Mesendoderm (in vitro differentiated cells): ENCODE data around the gene ZNF428.

Experiments
- DNase-seq: peaks from one replicate; pipeline ENCODE4 v3.0.0; 2013
- H2AK5ac ChIP-seq: 2 replicates; pipeline ENCODE4 v1.6.1; 2013; ENCODE audit warnings: low read length, inconsistent platforms
- H2BK120ac ChIP-seq: 2 replicates; pipeline ENCODE4 v1.6.1; 2013; ENCODE audit warnings: low read depth, mild to moderate bottlenecking, low read length, moderate library complexity, mixed read lengths
- H2BK15ac ChIP-seq: replicated peaks from 2 replicates; pipeline ENCODE4 v1.6.1; 2013; ENCODE audit warnings: low read depth, mild to moderate bottlenecking, moderate library complexity
- H2BK5ac ChIP-seq: 2 replicates; pipeline ENCODE4 v1.6.1; 2013; ENCODE audit warnings: low read length, inconsistent platforms
- H3K18ac ChIP-seq: 2 replicates; pipeline ENCODE4 v1.6.1; 2013; ENCODE audit warnings: mild to moderate bottlenecking, low read length, mixed read lengths
- H3K23ac ChIP-seq: one replicate; pipeline ENCODE4 v1.6.1; 2013; ENCODE audit warnings: low read length
- H3K27ac ChIP-seq: 2 replicates; pipeline ENCODE4 v1.5.1; 2013; ENCODE audit warnings: low read depth, mild to moderate bottlenecking, inconsistent platforms, low read length, moderate library complexity
- H3K27me3 ChIP-seq: 2 replicates; pipeline ENCODE4 v1.6.1; 2013; ENCODE audit warnings: low read length, control low read depth, mild to moderate bottlenecking, inconsistent platforms; ENCODE audit not compliant: insufficient read depth, poor library complexity
- H3K36me3 ChIP-seq: 2 replicates; pipeline ENCODE4 v1.6.1; 2013; ENCODE audit warnings: low read length, inconsistent platforms; ENCODE audit not compliant: control insufficient read depth, insufficient read depth
- H3K4ac ChIP-seq: one replicate; pipeline ENCODE4 v1.6.1; 2013; ENCODE audit warnings: low read depth, mild to moderate bottlenecking, low read length, moderate library complexity
- H3K4me1 ChIP-seq: 2 replicates; pipeline ENCODE4 v1.6.1; 2013; ENCODE audit warnings: low read depth, low read length, inconsistent platforms; ENCODE audit not compliant: control insufficient read depth
- H3K4me2 ChIP-seq: 2 replicates; pipeline ENCODE4 v1.6.1; 2013; ENCODE audit warnings: low read length
- H3K4me3 ChIP-seq: 2 replicates; pipeline ENCODE4 v1.5.1; 2013; ENCODE audit warnings: mild to moderate bottlenecking, low read length
- H3K56ac ChIP-seq: one replicate; pipeline ENCODE4 v1.6.1; 2013; ENCODE audit warnings: low read length
- H3K79me1 ChIP-seq: 2 replicates; pipeline ENCODE4 v1.6.1; 2013; ENCODE audit warnings: low read length, inconsistent platforms
- H3K79me2 ChIP-seq: 2 replicates; pipeline ENCODE4 v1.6.1; 2013; ENCODE audit warnings: mild to moderate bottlenecking, low read length; ENCODE audit not compliant: control insufficient read depth, insufficient read depth
- H3K9ac ChIP-seq: 2 replicates; pipeline ENCODE4 v1.6.1; 2013; ENCODE audit warnings: low read length, inconsistent platforms
- H4K5ac ChIP-seq: one replicate; pipeline ENCODE4 v1.6.1; 2013; ENCODE audit warnings: low read length
- H4K8ac ChIP-seq: one replicate; pipeline ENCODE4 v1.6.1; 2013; ENCODE audit warnings: low read depth, mild to moderate bottlenecking, control low read depth, low read length, moderate library complexity
- WGBS: extraction: QIAGEN DNeasy Blood & Tissue Kit; methylation state at CpG from one replicate; pipeline ENCODE4 v1.1.7; 2013; ENCODE audit warnings: low lambda C conversion rate, missing lambda C conversion rate; ENCODE audit not compliant: insufficient coverage; ENCODE audit errors: extremely low coverage; 5-methylcytosine and 5-hydroxymethylcytosine counted together

ZNF428 gene

DNA sequence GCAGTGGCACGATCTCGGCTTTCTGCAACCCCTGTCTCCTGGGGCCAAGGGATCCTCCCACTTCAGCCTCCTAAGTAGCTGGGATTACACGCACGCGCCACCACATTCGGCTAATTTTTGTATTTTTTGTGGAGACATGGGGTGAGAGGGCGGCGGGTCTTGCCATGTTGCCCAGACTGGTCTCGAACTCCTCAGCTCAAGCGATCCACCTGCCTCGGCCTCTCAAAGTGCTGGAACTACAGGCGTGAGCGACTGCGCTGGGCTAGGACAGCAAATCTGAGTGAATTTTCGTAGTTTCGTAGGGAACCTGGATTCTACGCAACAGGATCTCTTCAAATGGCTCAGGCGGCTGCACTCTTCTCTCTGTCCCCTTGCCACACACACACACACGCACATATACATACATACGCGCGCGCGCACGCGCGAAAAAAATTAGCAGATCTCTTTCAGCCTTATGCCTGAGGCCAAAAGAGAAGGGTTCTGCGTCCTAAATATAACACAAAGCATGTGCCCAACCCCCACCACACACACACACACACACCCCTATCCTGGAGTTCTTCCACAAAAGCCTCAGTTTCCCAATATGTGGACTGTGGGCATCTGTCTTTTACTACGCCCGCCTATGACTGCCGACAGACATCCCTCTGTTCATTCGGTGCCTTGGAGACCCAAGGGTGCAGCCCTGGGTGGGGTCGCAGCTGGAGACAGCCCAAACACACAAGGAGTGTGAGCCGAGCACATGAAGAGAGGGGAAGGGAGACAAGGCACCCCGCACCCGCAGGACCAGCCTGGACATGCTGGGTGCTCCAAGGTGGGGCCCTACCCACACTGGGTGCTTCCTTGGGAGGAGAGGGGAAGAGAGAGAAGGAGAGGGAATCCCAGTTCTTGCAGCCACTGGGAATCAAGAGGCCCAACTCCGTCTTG, 43.2 kb downstream of the ZNF428 start:
- Histone ChIP-seq H4K8ac (no peak overlapping the region), H2BK120ac (no peak overlapping the region), H2BK5ac (no peak overlapping the region), H3K79me2 (no peaks in the 10 kb centered on the region), H3K36me3 (no peaks in the 10 kb centered on the region), H3K23ac (no peak overlapping the region), H3K4ac (no peak overlapping the region), H3K4me2 (peak overlapping the region; percentile 34), H3K4me1 (peaks cover 5% of the 10 kb centered on the region), H3K4me3 (no peak overlapping the region), H3K18ac (no peak overlapping the region), H3K56ac (peak overlapping the region; percentile 77), H3K9ac (peak overlapping the region; percentile 56), H3K79me1 (peaks cover 8% of the 10 kb centered on the region), H2BK15ac (no peak overlapping the region), H3K27ac (no peak overlapping the region), H2AK5ac (no peak overlapping the region), H3K27me3 (no peaks in the 10 kb centered on the region), H4K5ac (no peak overlapping the region)
- WGBS: no CpG with 5 or more reads among the region's 37 CpGs
- no peak for DNase-seq

DNA sequence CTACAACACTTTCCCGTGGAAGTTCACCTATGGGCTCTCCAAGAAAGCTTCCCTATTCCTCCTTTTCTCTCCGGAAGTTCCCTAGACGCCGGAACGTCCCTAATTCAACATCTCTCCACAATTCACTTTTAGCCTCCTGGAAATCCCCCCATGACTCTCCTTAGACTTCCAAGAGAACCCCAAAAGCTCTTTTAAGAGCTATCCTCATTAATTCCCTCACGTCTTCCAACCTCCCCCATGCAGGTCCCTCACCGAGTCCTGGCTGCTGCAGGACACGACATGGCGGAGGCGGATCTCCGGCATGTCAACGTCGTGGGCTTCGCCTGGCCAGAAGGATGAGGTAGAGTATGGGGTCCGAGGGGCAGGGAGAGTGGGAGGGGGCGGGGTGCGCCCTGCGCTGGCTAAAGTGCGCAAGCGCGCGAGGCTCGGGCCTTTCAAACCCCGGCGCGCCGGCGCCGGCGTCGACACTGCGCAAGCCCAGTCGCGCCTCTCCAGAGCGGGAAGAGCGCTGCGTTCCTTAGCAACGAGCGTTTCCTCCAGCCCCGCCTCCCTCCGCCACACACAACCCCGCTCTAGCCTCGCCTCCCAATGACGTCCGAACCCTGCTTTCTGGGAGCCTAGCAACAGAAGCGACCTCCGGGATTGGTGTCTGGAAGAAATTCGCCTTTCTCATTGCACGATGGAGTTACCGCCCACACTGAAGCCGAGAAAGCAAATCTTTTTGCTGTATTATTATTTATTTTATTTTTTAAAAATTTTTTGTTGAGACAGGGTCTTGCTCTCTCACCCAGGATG, 44.1 kb downstream of the ZNF428 start, which contains the start of the genes PINLYP and XRCC1:
PINLYP (plus strand) TSS at position 646 of the 795 bp plus-strand sequence. CDS start 1,391 bp downstream, outside the sequence.
XRCC1 (minus strand) TSS at position 372 of the 795 bp plus-strand sequence; CDS start at position 303, 69 bp downstream.
- Histone ChIP-seq H3K4me3 (peak within 1 kb of the TSS; percentile 66), H2BK120ac (no peak within 1 kb of the TSS), H4K8ac (no peak within 1 kb of the TSS), H3K79me1 (peaks cover 7% of the 10 kb centered on the region), H2BK15ac (no peak within 1 kb of the TSS), H3K36me3 (no peaks in the 10 kb centered on the region), H3K79me2 (no peaks in the 10 kb centered on the region), H3K4me1 (peaks cover 4% of the 10 kb centered on the region), H3K23ac (peak within 1 kb of the TSS; percentile 90), H3K4me2 (peak within 1 kb of the TSS; percentile 65), H3K4ac (peak within 1 kb of the TSS; percentile 63), H3K27me3 (no peaks in the 10 kb centered on the region), H3K18ac (peak within 1 kb of the TSS; percentile 54), H3K27ac (no peak within 1 kb of the TSS), H2AK5ac (no peak within 1 kb of the TSS), H2BK5ac (no peak within 1 kb of the TSS), H3K9ac (peak within 1 kb of the TSS; percentile 87), H3K56ac (peak within 1 kb of the TSS; percentile 99), H4K5ac (no peak within 1 kb of the TSS)
- peak; percentile 99 for DNase-seq
- WGBS: no CpG with 5 or more reads among the region's 51 CpGs

DNA sequence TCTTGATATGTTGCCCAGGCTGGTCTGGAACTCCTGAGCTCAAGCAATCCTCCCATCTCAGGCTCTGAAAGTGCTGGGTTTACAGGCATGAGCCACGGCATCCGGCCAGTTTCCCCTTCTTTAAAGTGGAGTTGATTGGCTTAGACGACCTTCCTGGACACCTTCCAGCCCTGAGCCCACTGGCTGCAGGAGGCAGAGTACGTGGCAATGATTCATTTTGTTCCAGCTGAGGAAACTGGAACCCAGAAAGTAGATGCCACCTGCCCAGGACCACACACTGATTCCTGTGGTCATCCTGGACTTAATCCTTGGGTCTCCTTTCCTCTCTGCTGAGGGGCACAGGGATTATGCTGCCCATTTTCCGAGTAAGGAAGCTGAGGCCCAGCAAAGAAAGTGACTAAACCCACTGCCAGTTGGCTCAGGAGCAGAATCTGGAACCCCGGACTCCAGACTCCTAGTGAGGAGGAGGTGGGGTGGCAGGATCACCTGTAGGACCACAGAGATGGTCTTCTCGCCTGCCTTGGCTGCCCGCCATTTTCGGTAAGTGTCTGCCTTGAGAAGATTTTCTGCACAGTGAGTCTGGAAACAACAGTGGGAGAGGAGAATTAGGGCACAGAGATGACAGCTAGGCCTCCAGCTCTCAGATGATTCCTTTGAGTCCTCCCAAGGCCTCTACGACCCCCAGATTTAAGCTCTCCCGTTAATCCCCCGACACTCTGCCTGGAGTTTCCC, 44.8 kb downstream of the ZNF428 start:
- no CpG with 5 or more reads among the region's 12 CpGs for WGBS

DNA sequence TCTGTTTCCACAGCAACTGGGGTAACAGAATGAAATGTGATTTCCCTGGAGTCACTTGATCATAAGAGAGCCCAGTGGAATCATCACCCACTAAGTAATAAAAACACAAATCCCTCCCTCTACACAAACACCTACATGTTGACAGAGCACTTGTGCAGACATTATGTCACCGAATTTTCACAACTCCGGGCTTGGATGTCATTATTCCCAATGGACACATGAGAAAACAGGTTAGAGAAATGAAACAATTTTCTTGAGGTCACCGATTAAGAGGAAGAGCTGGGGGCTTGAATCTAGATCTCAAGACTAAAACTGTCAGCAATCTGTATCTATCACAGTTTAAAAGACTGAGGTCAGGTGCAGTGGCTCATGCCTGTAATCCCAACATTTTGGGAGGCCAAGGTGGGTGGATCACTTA, 47.2 kb downstream of the ZNF428 start:
- no peaks in the 10 kb centered on the region for H3K27me3 ChIP-seq
- no peak overlapping the region for H3K9ac ChIP-seq
- no peak overlapping the region for H2BK15ac ChIP-seq
- H3K79me2 ChIP-seq: no peaks in the 10 kb centered on the region
- H2AK5ac ChIP-seq: no peak overlapping the region
- peaks cover 4% of the 10 kb centered on the region for H3K4me1 ChIP-seq
- H3K18ac ChIP-seq: no peak overlapping the region
- no peak overlapping the region for H3K4me3 ChIP-seq
- no peak overlapping the region for H2BK120ac ChIP-seq
- H3K23ac ChIP-seq: no peak overlapping the region
- no peak overlapping the region for H4K5ac ChIP-seq
- WGBS: no CpG with 5 or more reads among the region's 3 CpGs
- no peak overlapping the region for H3K56ac ChIP-seq
- no peak overlapping the region for H3K27ac ChIP-seq
- H3K4me2 ChIP-seq: no peak overlapping the region
- H4K8ac ChIP-seq: no peak overlapping the region
- peaks cover 7% of the 10 kb centered on the region for H3K79me1 ChIP-seq
- no peak overlapping the region for H2BK5ac ChIP-seq
- no peak overlapping the region for H3K4ac ChIP-seq
- no peak for DNase-seq
- no peaks in the 10 kb centered on the region for H3K36me3 ChIP-seq

More for the DNA sequence above, 44.8 kb downstream of the ZNF428 start:
- Histone ChIP-seq H3K4me3 (peak overlapping the region; percentile 66), H3K18ac (no peak overlapping the region), H3K4me1 (peaks cover 4% of the 10 kb centered on the region), H3K36me3 (no peaks in the 10 kb centered on the region), H2BK120ac (no peak overlapping the region), H2AK5ac (no peak overlapping the region), H3K56ac (peak overlapping the region; percentile 99), H3K79me1 (peaks cover 7% of the 10 kb centered on the region), H3K27me3 (no peaks in the 10 kb centered on the region), H3K79me2 (no peaks in the 10 kb centered on the region), H3K9ac (peak overlapping the region; percentile 87), H3K4me2 (peak overlapping the region; percentile 65), H4K5ac (no peak overlapping the region), H3K4ac (peak overlapping the region; percentile 63), H4K8ac (no peak overlapping the region), H2BK15ac (no peak overlapping the region), H3K27ac (no peak overlapping the region), H3K23ac (no peak overlapping the region), H2BK5ac (no peak overlapping the region)
- no peak for DNase-seq

DNA sequence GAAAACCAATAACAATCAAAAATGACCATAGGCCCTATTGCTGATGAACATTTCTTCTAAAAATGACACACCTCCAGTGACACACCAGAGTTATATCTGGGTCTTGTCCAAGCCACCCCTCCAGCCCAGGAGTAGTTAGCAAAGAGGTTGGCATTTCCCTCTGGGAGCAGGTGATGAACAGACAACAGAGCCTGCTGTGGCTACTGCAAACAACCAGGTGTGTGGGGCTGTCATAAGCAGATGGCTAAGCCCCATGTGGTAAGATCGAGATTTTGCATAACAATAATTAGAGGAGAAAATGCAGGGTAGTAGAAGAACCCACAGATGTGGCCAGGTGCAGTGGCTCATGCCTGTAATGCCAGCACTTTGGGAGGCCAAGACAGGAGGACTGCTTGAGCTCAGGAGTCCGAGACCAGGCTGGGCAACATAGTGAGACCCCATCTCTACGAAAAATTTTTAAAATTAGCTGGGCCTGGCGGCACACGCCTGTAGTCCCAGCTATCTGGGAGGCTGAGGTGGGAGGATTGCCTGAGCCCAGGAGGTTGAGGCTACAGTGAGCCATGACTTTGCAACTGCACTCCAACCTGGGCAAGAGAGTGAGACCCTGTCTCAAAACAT, 49.1 kb downstream of the ZNF428 start:
- H3K9ac ChIP-seq: no peak overlapping the region
- H3K4ac ChIP-seq: no peak overlapping the region
- H3K18ac ChIP-seq: no peak overlapping the region
- no peak overlapping the region for H2AK5ac ChIP-seq
- H4K5ac ChIP-seq: no peak overlapping the region
- H2BK5ac ChIP-seq: no peak overlapping the region
- H3K27me3 ChIP-seq: no peaks in the 10 kb centered on the region
- H3K4me2 ChIP-seq: no peak overlapping the region
- H3K4me3 ChIP-seq: no peak overlapping the region
- H3K23ac ChIP-seq: no peak overlapping the region
- no peak for DNase-seq
- H2BK15ac ChIP-seq: no peak overlapping the region
- peaks cover 7% of the 10 kb centered on the region for H3K79me1 ChIP-seq
- no peak overlapping the region for H4K8ac ChIP-seq
- H3K4me1 ChIP-seq: no peaks in the 10 kb centered on the region
- H3K79me2 ChIP-seq: no peaks in the 10 kb centered on the region
- no peaks in the 10 kb centered on the region for H3K36me3 ChIP-seq
- no peak overlapping the region for H2BK120ac ChIP-seq
- WGBS: no CpG with 5 or more reads among the region's 5 CpGs
- no peak overlapping the region for H3K27ac ChIP-seq
- no peak overlapping the region for H3K56ac ChIP-seq
